H1 (cell line): ENCODE results near the gene FAM193B. TPM values are rescaled to one million over a fixed set of nuclear protein-coding genes. Genes with fewer than 3 reads are reported as not detected.

Experiments
- CTCF ChIA-PET: fragments of 300-600 bp; sonication (Branson Sonifier 250); formaldehyde crosslinking; loops from one replicate; lab custom pipeline; 2021; ENCODE audit not compliant: partially characterized antibody; lab: Charles Lee
- POLR2A ChIA-PET: fragments of 300-600 bp; sonication (Branson Sonifier 250); formaldehyde crosslinking; loops from one replicate; lab custom pipeline; 2021; ENCODE audit warnings: inconsistent platforms; ENCODE audit not compliant: partially characterized antibody; lab: Charles Lee
- DNase-seq, 2 experiments: peaks; one replicate each; pipeline versions ENCODE4 v3.0.0 to v3.0.0-alpha.2; 2010 to 2022; ENCODE audit warnings: low spot score in 2 of 2, low read depth in 1 of 2, mixed read lengths in 1 of 2
- FAIRE-seq: peaks from 2 replicates; lab custom pipeline; 2011; peaks lifted over from hg19 to GRCh38; lab: Jason Lieb, UNC
- H2AFZ ChIP-seq: 2 replicates; pipeline ENCODE4 v1.8.1; 2012; ENCODE audit warnings: low read length, inconsistent platforms
- H2AK5ac ChIP-seq: 2 replicates; pipeline ENCODE4 v1.6.1; 2013; ENCODE audit warnings: low read depth, low read length
- H2BK120ac ChIP-seq: replicated peaks from 2 replicates; pipeline ENCODE3; 2013; ENCODE audit warnings: low read depth, low read length, inconsistent platforms
- H2BK12ac ChIP-seq: 2 replicates; pipeline ENCODE4 v1.6.1; 2013; ENCODE audit warnings: low read depth, low read length
- H2BK15ac ChIP-seq: 2 replicates; pipeline ENCODE4 v1.6.1; 2013; ENCODE audit warnings: low read length
- H2BK20ac ChIP-seq: 2 replicates; pipeline ENCODE4 v1.6.1; 2013; ENCODE audit warnings: low read length
- H2BK5ac ChIP-seq: 2 replicates; pipeline ENCODE4 v1.6.1; 2013; ENCODE audit warnings: low read depth, low read length
- H3K14ac ChIP-seq: 2 replicates; pipeline ENCODE4 v1.6.1; 2013; ENCODE audit warnings: inconsistent platforms; ENCODE audit not compliant: insufficient read length
- H3K18ac ChIP-seq: 2 replicates; pipeline ENCODE4 v1.6.1; 2013; ENCODE audit warnings: low read length; ENCODE audit errors: extremely low read depth
- H3K23ac ChIP-seq: 2 replicates; pipeline ENCODE4 v1.6.1; 2013; ENCODE audit warnings: inconsistent platforms; ENCODE audit not compliant: insufficient read length
- H3K23me2 ChIP-seq: 2 replicates; pipeline ENCODE4 v1.6.1; 2013; ENCODE audit warnings: low read depth, low read length
- H3K27ac ChIP-seq: 2 replicates; pipeline ENCODE4 v1.6.1; 2011; ENCODE audit warnings: low read depth, low read length, inconsistent platforms
- H3K27me3 ChIP-seq, 4 experiments: replicated peaks in 1 of 4; 1 replicate in 1 of 4; 2 replicates in 3 of 4; pipeline versions ENCODE4 v1.6.1 to v1.8.1; 2011 to 2013; ENCODE audit warnings: low read length in 3 of 4, mild to moderate bottlenecking in 3 of 4, inconsistent platforms in 2 of 4, mixed read lengths in 2 of 4, moderate library complexity in 1 of 4; ENCODE audit not compliant: control insufficient read depth in 3 of 4, insufficient read depth in 3 of 4; ENCODE audit errors: extremely low read depth in 1 of 4
- H3K36me3 ChIP-seq, 4 experiments: 2 replicates each; pipeline versions ENCODE4 v1.6.1 to v1.8.1; 2011 to 2013; ENCODE audit warnings: mild to moderate bottlenecking in 4 of 4, low read length in 3 of 4, moderate library complexity in 2 of 4, control low read depth in 1 of 4, inconsistent platforms in 1 of 4; ENCODE audit not compliant: insufficient read depth in 4 of 4, control insufficient read depth in 2 of 4
- H3K4ac ChIP-seq: replicated peaks from 2 replicates; pipeline ENCODE3; 2013; ENCODE audit warnings: low read length, low read depth, mixed read lengths, inconsistent platforms; ENCODE audit not compliant: insufficient read length
- H3K4me1 ChIP-seq, 4 experiments: replicated peaks in 1 of 4; 1 replicate in 1 of 4; 2 replicates in 3 of 4; pipeline versions ENCODE4 v1.6.1 to v1.8.1; 2011 to 2013; ENCODE audit warnings: low read length in 3 of 4, inconsistent platforms in 2 of 4, mixed read lengths in 1 of 4; ENCODE audit not compliant: insufficient read depth in 4 of 4, control insufficient read depth in 3 of 4
- H3K4me2 ChIP-seq, 2 experiments: 2 replicates each; pipeline versions ENCODE4 v1.6.1 to v1.8.1; 2011 to 2013; ENCODE audit warnings: low read depth in 2 of 2, low read length in 2 of 2, control low read depth in 1 of 2, inconsistent platforms in 1 of 2, mild to moderate bottlenecking in 1 of 2; ENCODE audit not compliant: insufficient read depth in 1 of 2
- H3K4me3 ChIP-seq, 4 experiments: fragments of 200-600, 300-600 bp in 1 of 4; sonication (generic), shearing (Covaris generic), sonication (Bioruptor Twin) in 1 of 4; 2 replicates each; pipeline versions ENCODE4 v1.5.1 to v1.8.1; 2011 to 2016; ENCODE audit warnings: low read length in 4 of 4, low read depth in 3 of 4, control low read depth in 2 of 4, inconsistent platforms in 2 of 4, mild to moderate bottlenecking in 2 of 4, mixed read lengths in 1 of 4, moderate library complexity in 1 of 4; ENCODE audit not compliant: insufficient read depth in 2 of 4; ENCODE audit errors: extremely low read depth in 1 of 4
- H3K56ac ChIP-seq: replicated peaks from 2 replicates; pipeline ENCODE3; 2013; ENCODE audit warnings: low read depth, mild to moderate bottlenecking, mixed read lengths, low read length, inconsistent platforms; ENCODE audit not compliant: insufficient read length
- H3K79me1 ChIP-seq: 2 replicates; pipeline ENCODE4 v1.6.1; 2013; ENCODE audit warnings: low read depth, low read length, control low read depth
- H3K79me2 ChIP-seq, 2 experiments: 2 replicates each; pipeline versions ENCODE4 v1.6.1 to v1.8.1; 2012 to 2013; ENCODE audit warnings: low read length in 2 of 2, mild to moderate bottlenecking in 2 of 2, inconsistent platforms in 1 of 2; ENCODE audit not compliant: insufficient read depth in 2 of 2, control insufficient read depth in 1 of 2
- H3K9ac ChIP-seq, 4 experiments: replicated peaks in 1 of 4; 1 replicate in 1 of 4; 2 replicates in 3 of 4; pipeline versions ENCODE4 v1.6.1 to v1.8.1; 2011 to 2013; ENCODE audit warnings: low read depth in 3 of 4, low read length in 3 of 4, control low read depth in 2 of 4, mild to moderate bottlenecking in 2 of 4, moderate library complexity in 2 of 4, inconsistent platforms in 1 of 4; ENCODE audit errors: extremely low read depth in 1 of 4
- H3K9me3 ChIP-seq, 2 experiments: 2 replicates each; pipeline versions ENCODE4 v1.6.1 to v1.8.1; 2012 to 2013; ENCODE audit warnings: mild to moderate bottlenecking in 2 of 2, moderate library complexity in 2 of 2, control low read depth in 1 of 2, inconsistent platforms in 1 of 2, low read depth in 1 of 2, low read length in 1 of 2, mixed read lengths in 1 of 2; ENCODE audit not compliant: insufficient read depth in 2 of 2
- H4K20me1 ChIP-seq, 2 experiments: replicated peaks in 1 of 2; 2 replicates each; pipeline versions ENCODE3 to v1.8.1; 2011 to 2013; ENCODE audit warnings: inconsistent platforms in 2 of 2, low read length in 2 of 2, mild to moderate bottlenecking in 1 of 2; ENCODE audit not compliant: insufficient read depth in 2 of 2, control insufficient read depth in 1 of 2
- H4K5ac ChIP-seq: 2 replicates; pipeline ENCODE4 v1.6.1; 2013; ENCODE audit warnings: low read length, low read depth, mixed read lengths, inconsistent platforms; ENCODE audit not compliant: insufficient read length
- H4K8ac ChIP-seq: 2 replicates; pipeline ENCODE4 v1.8.0; 2013; ENCODE audit warnings: mild to moderate bottlenecking, moderate library complexity, low read length, inconsistent platforms; ENCODE audit not compliant: insufficient read depth; ENCODE audit errors: extremely low read depth
- H4K91ac ChIP-seq: replicated peaks from 2 replicates; pipeline ENCODE3; 2013; ENCODE audit warnings: low read length, mixed read lengths, inconsistent platforms; ENCODE audit not compliant: insufficient read length
- BRCA1 ChIP-seq: IDR thresholded peaks from 2 replicates; pipeline ENCODE4 v1.6.1; 2012; ENCODE audit warnings: low read depth, low read length, improper control_type of control experiment
- CEBPB ChIP-seq: IDR thresholded peaks from 2 replicates; pipeline ENCODE4 v1.6.1; 2012; ENCODE audit warnings: low read depth, low read length
- CHD1 ChIP-seq: IDR thresholded peaks from 2 replicates; pipeline ENCODE4 v1.6.1; 2012; ENCODE audit warnings: low read depth, low read length, improper control_type of control experiment
- CREB1 ChIP-seq: IDR thresholded peaks from 2 replicates; pipeline ENCODE4 v1.6.1; 2012; ENCODE audit warnings: inconsistent platforms
- CTCF ChIP-seq, 3 experiments: IDR thresholded peaks; 1 replicate in 2 of 3; 2 replicates in 1 of 3; pipeline versions ENCODE4 v1.5.1 to v1.6.1; 2011; ENCODE audit warnings: low read length in 3 of 3, mild to moderate bottlenecking in 3 of 3, inconsistent platforms in 2 of 3, low read depth in 1 of 3, moderate library complexity in 1 of 3; ENCODE audit not compliant: insufficient read depth in 1 of 3; ENCODE audit errors: control extremely low read depth in 1 of 3
- GTF2F1 ChIP-seq: IDR thresholded peaks from 2 replicates; pipeline ENCODE4 v1.6.1; 2012; ENCODE audit warnings: low read depth, low read length, improper control_type of control experiment, borderline replicate concordance
- JUN ChIP-seq: IDR thresholded peaks from 2 replicates; pipeline ENCODE4 v1.6.1; 2011; ENCODE audit warnings: low read depth, mild to moderate bottlenecking, improper control_type of control experiment, low read length
- PHF8 ChIP-seq: fragments of 200-600 bp; sonication (generic); conservative IDR thresholded peaks from 2 replicates; pipeline ENCODE4 v1.7.1; 2012; ENCODE audit warnings: low read depth, mild to moderate bottlenecking, inconsistent platforms, low read length, moderate library complexity
- SIRT6 ChIP-seq: IDR thresholded peaks from one replicate; pipeline ENCODE4 v1.7.1; 2012; ENCODE audit warnings: low read length, inconsistent platforms
- TAF7 ChIP-seq: optimal IDR thresholded peaks from 2 replicates; pipeline ENCODE3; 2011; ENCODE audit warnings: low read depth, mild to moderate bottlenecking, inconsistent platforms, low read length, moderate library complexity, borderline replicate concordance
- TCF12 ChIP-seq: IDR thresholded peaks from 2 replicates; pipeline ENCODE4 v1.6.1; 2011; ENCODE audit warnings: low read depth, mild to moderate bottlenecking, low read length
- WGBS, 2 experiments: shearing (Covaris generic) in 1 of 2; methylation state at CpG; one replicate each; pipeline versions ENCODE4 v1.1.6 to v1.1.7; 2013 to 2015; ENCODE audit warnings: low lambda C conversion rate in 2 of 2, mixed read lengths in 2 of 2, inconsistent platforms in 1 of 2, low coverage in 1 of 2, missing lambda C conversion rate in 1 of 2; ENCODE audit not compliant: insufficient replicate concordance in 2 of 2, insufficient coverage in 1 of 2, insufficient read length in 1 of 2; ENCODE audit errors: extremely low coverage in 1 of 2, missing lambda C conversion rate in 1 of 2; 5-methylcytosine and 5-hydroxymethylcytosine counted together
- polyA plus RNA-seq, 7 experiments: library from polyadenylated mRNA; depleted of rRNA in 3 of 7; stranded (reverse) in 5 of 7; unstranded in 2 of 7; fragments of >200 nt in 5 of 7; fragments of 200-250 nt in 2 of 7; gene quantifications; 1 replicate in 5 of 7; 2 replicates in 1 of 7; 4 replicates in 1 of 7; pipeline versions ENCODE4 v1.2.1 to v1.2.3, GENCODE V29; 2011 to 2013; ENCODE audit warnings: missing spikeins in 2 of 7, mixed read lengths in 2 of 7
- total RNA-seq: library from RNA; stranded (reverse); fragmentation: NEBNext Ultra II Directional; extraction: Animal tissue kit (Norgen Biotek cat#: 25700); gene quantifications from 2 replicates; pipeline ENCODE4 v1.2.1, GENCODE V29; 2021

The FAM193B gene
- total and polyA plus RNA-seq, 2 of the 8 experiments (the other 6 are each of a cell fraction or from before 2014, with no cell fraction given): 49.9 to 69.8 TPM

- Histone ChIP-seq H2BK5ac (no peak overlapping the region; the same call in 1 of the 2 replicates), H3K4me1 (0 out of 7 replicates have a peak, but pooled peaks cover 0 to 1% (median 0%) of the 10 kb centered on the region in 4 experiments), H3K23me2 (no peaks in the 10 kb centered on the region), H4K8ac (no peak overlapping the region), H3K79me1 (peaks cover 21% of the 10 kb centered on the region), H2AFZ (no peak overlapping the region), H3K14ac (no peak overlapping the region), H3K27ac (no peak overlapping the region), H2BK15ac (no peak overlapping the region), H3K23ac (no peak overlapping the region), H3K4ac (no peak overlapping the region), H3K27me3 (no peaks in the 10 kb centered on the region), H2BK20ac (no peak overlapping the region), H3K18ac (no peak overlapping the region), H3K79me2 (peaks cover 0 to 68% of the 10 kb centered on the region in 2 experiments), H3K9ac (no peak overlapping the region), H3K36me3 (peaks cover under 1 to 19% (median 7%) of the 10 kb centered on the region in 4 experiments; a peak in 7 of 8 replicates), H2BK12ac (no peak overlapping the region), H4K5ac (no peak overlapping the region), H4K20me1 (peaks cover 12 to 28% of the 10 kb centered on the region in 2 experiments), H3K9me3 (no peaks in the 10 kb centered on the region), H3K4me3 (no peak overlapping the region), H2BK120ac (no peak overlapping the region), H4K91ac (no peak overlapping the region), H3K56ac (no peak overlapping the region), H3K4me2 (no peak overlapping the region), H2AK5ac (no peak overlapping the region)
- ChIA-PET CTCF (interaction anchor here (1.1 kb wide), 2 partner anchors 9 to 10 kb away, joined by 3 read pairs; no protein-coding TSS in a partner anchor), POLR2A (interaction anchor here (1.1 to 2.4 kb wide), 3 partner anchors 8 to 47 kb away, joined by 4 to 9 read pairs (median 7); no protein-coding TSS in a partner anchor)
- FAIRE-seq (no peak), DNase-seq (no peak)
- 97% methylated on average over 4 of the region's 4 CpGs; no CpG with 5 or more reads in 1 of the 2 experiments for whole genome bisulfite sequencing, 2 experiments
- no peak for TF ChIP-seq CREB1
- no peak for TF ChIP-seq JUN
- no peak for TF ChIP-seq TCF12
- TF ChIP-seq GTF2F1: no peak
- TF ChIP-seq PHF8: no peak
- no peak for TF ChIP-seq BRCA1
- no peak for TF ChIP-seq SIRT6
- TF ChIP-seq CEBPB: no peak
- no peak for TF ChIP-seq CHD1
- TF ChIP-seq CTCF (IDR thresholded peaks at IDR 0.05; ENCODE audit: control extremely low read depth in 1 of 3, insufficient read depth in 1 of 3, low read depth in 1 of 3, low read length in 3 of 3): no peak
- no peak for TF ChIP-seq TAF7
Observed at GRCh38 chr5:177542816-177543465, 11.4 kb downstream of the FAM193B start.
